Right kidney (tissue), 9 donors: ENCODE data around the gene PPP1R3E.
"Not testable (repeated sequence)": the region's sequence is repeated elsewhere in the genome, so short reads cannot be mapped to it uniquely, and the experiment has no call there.

Source experiments
- DNase-seq: peaks from one replicate; pipeline ENCODE4 v3.0.0-alpha.2; 2016
- long read RNA-seq, 8 donors: transcript quantifications; one replicate each; lab custom pipeline, GENCODE V29; 2026

PPP1R3E gene
- long read RNA-seq, donor 1, partial matches to known transcripts, result 570 of 584 reads
- long read RNA-seq, donor 1, other reads (novel, unspliced or antisense), result 11 of 584 reads
- long read RNA-seq, donor 2, partial matches to known transcripts, result 234 of 239 reads
- long read RNA-seq, donor 2, other reads (novel, unspliced or antisense), result 5 of 239 reads
- long read RNA-seq, donor 3, partial matches to known transcripts, result 0 of 1 reads
- long read RNA-seq, donor 3, other reads (novel, unspliced or antisense), result 0 of 1 reads
- long read RNA-seq, donor 4, result 0 reads
- long read RNA-seq, donor 5, partial matches to known transcripts, result 0 of 1 reads
- long read RNA-seq, donor 5, other reads (novel, unspliced or antisense), result 0 of 1 reads
- long read RNA-seq, donor 6, partial matches to known transcripts, result 8 of 9 reads
- long read RNA-seq, donor 6, other reads (novel, unspliced or antisense), result 0 of 9 reads
- long read RNA-seq, donor 7, result 0 reads
- long read RNA-seq, donor 8, partial matches to known transcripts, result 0 of 1 reads
- long read RNA-seq, donor 8, other reads (novel, unspliced or antisense), result 0 of 1 reads

- DNase-seq, result peak; percentile 93
These were observed at the start of gene PPP1R3E for GRCh38 chr14:23302290-23303225. PPP1R3E (minus strand) TSS chr14:23302859; CDS start chr14:23302576, 283 bp downstream.

- peak; percentile 77 for DNase-seq
These were observed 49.2 kb upstream of the PPP1R3E start for GRCh38 chr14:23351681-23352505.

- DNase-seq, result no peak
These were observed 46.6 kb upstream of the PPP1R3E start for GRCh38 chr14:23349156-23349845.

GRCh38 chr14:23348297-23348655 is 45.6 kb upstream of the PPP1R3E start:
- no peak for DNase-seq

GRCh38 chr14:23347406-23348296 is 45.0 kb upstream of the PPP1R3E start:
- no peak for DNase-seq

- DNase-seq, result no peak
These were observed 44.2 kb upstream of the PPP1R3E start for GRCh38 chr14:23346693-23347405.

- no peak for DNase-seq
These were observed 43.5 kb upstream of the PPP1R3E start for GRCh38 chr14:23345987-23346692.

GRCh38 chr14:23344481-23344880 is 41.8 kb upstream of the PPP1R3E start:
- no peak for DNase-seq

GRCh38 chr14:23339506-23340268 is 37.0 kb upstream of the PPP1R3E start:
- no peak for DNase-seq

GRCh38 chr14:23335623-23336022 is 33.0 kb upstream of the PPP1R3E start:
- no peak for DNase-seq

GRCh38 chr14:23327947-23328744 is 25.5 kb upstream of the PPP1R3E start:
- no peak for DNase-seq

- DNase-seq, result no peak
These were observed 24.1 kb upstream of the PPP1R3E start for GRCh38 chr14:23326491-23327332.

- not testable (repeated sequence) for DNase-seq
These were observed 23.1 kb upstream of the PPP1R3E start for GRCh38 chr14:23325746-23326145.

- DNase-seq, result no peak
These were observed 22.3 kb upstream of the PPP1R3E start for GRCh38 chr14:23324993-23325392.

GRCh38 chr14:23324455-23324846 is 21.8 kb upstream of the PPP1R3E start:
- no peak for DNase-seq

- no peak for DNase-seq
These were observed 21.3 kb upstream of the PPP1R3E start for GRCh38 chr14:23323838-23324454.
